ENCODE results near the gene ACSM2A. TPM values are rescaled to one million over a fixed set of nuclear protein-coding genes. Genes with fewer than 3 reads are reported as not detected.
"Not testable (repeated sequence)": the region's sequence is repeated elsewhere in the genome, so short reads cannot be mapped to it uniquely, and the experiment has no call there.

The ACSM2A gene
- total RNA-seq, 4 donors from 2014 or later: not detected

GRCh38 chr16:20507280-20507679, 56.0 kb downstream of the ACSM2A start:
- whole genome bisulfite sequencing, 2 donors: 54 to 93% methylated on average over 2 of the region's 2 CpGs
- intact Hi-C loops (cut with DNase I; ENCODE audit: low total_unique reads): no loop called here

GRCh38 chr16:20510323-20510722, 59.0 kb downstream of the ACSM2A start:
- TF ChIP-seq, protein P1, sequence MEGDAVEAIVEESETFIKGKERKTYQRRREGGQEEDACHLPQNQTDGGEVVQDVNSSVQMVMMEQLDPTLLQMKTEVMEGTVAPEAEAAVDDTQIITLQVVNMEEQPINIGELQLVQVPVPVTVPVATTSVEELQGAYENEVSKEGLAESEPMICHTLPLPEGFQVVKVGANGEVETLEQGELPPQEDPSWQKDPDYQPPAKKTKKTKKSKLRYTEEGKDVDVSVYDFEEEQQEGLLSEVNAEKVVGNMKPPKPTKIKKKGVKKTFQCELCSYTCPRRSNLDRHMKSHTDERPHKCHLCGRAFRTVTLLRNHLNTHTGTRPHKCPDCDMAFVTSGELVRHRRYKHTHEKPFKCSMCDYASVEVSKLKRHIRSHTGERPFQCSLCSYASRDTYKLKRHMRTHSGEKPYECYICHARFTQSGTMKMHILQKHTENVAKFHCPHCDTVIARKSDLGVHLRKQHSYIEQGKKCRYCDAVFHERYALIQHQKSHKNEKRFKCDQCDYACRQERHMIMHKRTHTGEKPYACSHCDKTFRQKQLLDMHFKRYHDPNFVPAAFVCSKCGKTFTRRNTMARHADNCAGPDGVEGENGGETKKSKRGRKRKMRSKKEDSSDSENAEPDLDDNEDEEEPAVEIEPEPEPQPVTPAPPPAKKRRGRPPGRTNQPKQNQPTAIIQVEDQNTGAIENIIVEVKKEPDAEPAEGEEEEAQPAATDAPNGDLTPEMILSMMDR (IDR thresholded peaks at IDR 0.05): no peak
- TF ChIP-seq POLR2A (IDR thresholded peaks at IDR 0.05): no peak

More at GRCh38 chr16:20507280-20507679, 56.0 kb downstream of the ACSM2A start:
- H3K4me3 ChIP-seq (ENCODE audit: low read depth, poor library complexity, severe bottlenecking): no peak overlapping the region
- DNase-seq (ENCODE audit: low spot score in 2 of 2): no peak
- TF ChIP-seq, protein P1 (IDR thresholded peaks at IDR 0.05): no peak
- no peak for TF ChIP-seq POLR2A (IDR thresholded peaks at IDR 0.05)

GRCh38 chr16:20515688-20516090, 64.4 kb downstream of the ACSM2A start:
- TF ChIP-seq, protein P1 (IDR thresholded peaks at IDR 0.05): no peak
- TF ChIP-seq POLR2A (IDR thresholded peaks at IDR 0.05): no peak
- no peak overlapping the region for H3K4me3 ChIP-seq (ENCODE audit: low read depth, poor library complexity, severe bottlenecking)
- intact Hi-C loops (cut with DNase I; ENCODE audit: low total_unique reads): no loop called here
- DNase-seq (ENCODE audit: low spot score in 2 of 2): no peak

More at GRCh38 chr16:20510323-20510722, 59.0 kb downstream of the ACSM2A start:
- no peak for DNase-seq (ENCODE audit: low spot score in 2 of 2)
- intact Hi-C loops (cut with DNase I; ENCODE audit: low total_unique reads): no loop called here
- no peak overlapping the region for H3K4me3 ChIP-seq (ENCODE audit: low read depth, poor library complexity, severe bottlenecking)
- WGBS, 2 donors: 61 to 64% methylated on average over 1 of the region's 1 CpG

- intact Hi-C loops (cut with DNase I; ENCODE audit: low total_unique reads): no loop called here
- no peak overlapping the region for H3K4me3 ChIP-seq (ENCODE audit: low read depth, poor library complexity, severe bottlenecking)
- 61 to 70% methylated on average over 3 of the region's 3 CpGs for WGBS, 2 donors
- no peak for DNase-seq (ENCODE audit: low spot score in 2 of 2)
- TF ChIP-seq, protein P1 (IDR thresholded peaks at IDR 0.05): no peak
- no peak for TF ChIP-seq POLR2A (IDR thresholded peaks at IDR 0.05)
Measured at GRCh38 chr16:20517149-20517548, 65.8 kb downstream of the ACSM2A start.

DNA sequence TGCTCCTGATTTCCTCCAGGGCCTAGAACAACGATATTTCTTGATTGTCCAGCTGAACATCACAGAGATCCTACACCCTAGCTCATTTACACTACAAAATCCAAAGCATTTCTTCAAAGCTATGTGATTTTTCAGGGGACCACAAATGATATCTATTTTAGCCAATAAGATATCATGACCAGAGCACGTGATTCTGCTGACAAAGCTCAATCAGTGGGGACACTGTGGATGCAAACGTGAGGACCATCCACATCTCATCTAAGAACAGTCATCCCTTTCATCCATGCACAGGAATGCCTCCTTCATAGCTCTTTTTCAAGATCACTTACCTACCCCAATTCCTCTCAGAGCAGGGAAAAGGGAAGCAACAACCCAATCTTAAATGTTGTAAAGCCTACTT, 67.9 kb downstream of the ACSM2A start:
- TF ChIP-seq, protein P1 (IDR thresholded peaks at IDR 0.05): no peak
- DNase-seq (ENCODE audit: low spot score in 2 of 2): no peak
- 61 to 64% methylated on average over 3 of the region's 3 CpGs for WGBS, 2 donors
- H3K4me3 ChIP-seq (ENCODE audit: low read depth, poor library complexity, severe bottlenecking): no peak overlapping the region
- intact Hi-C loops (cut with DNase I; ENCODE audit: low total_unique reads): no loop called here

GRCh38 chr16:20520103-20520502, 68.8 kb downstream of the ACSM2A start:
- TF ChIP-seq, protein P1 (IDR thresholded peaks at IDR 0.05): no peak
- H3K4me3 ChIP-seq (ENCODE audit: low read depth, poor library complexity, severe bottlenecking): no peak overlapping the region
- intact Hi-C loops (cut with DNase I; ENCODE audit: low total_unique reads): no loop called here
- WGBS, 2 donors: 79 to 88% methylated on average over 1 of the region's 1 CpG
- DNase-seq (ENCODE audit: low spot score in 2 of 2): no peak

GRCh38 chr16:20531795-20532194, 80.5 kb downstream of the ACSM2A start:
- intact Hi-C loops (cut with DNase I; ENCODE audit: low total_unique reads); DNase-seq (ENCODE audit: low spot score in 2 of 2); H3K4me3 ChIP-seq (ENCODE audit: low read depth, poor library complexity, severe bottlenecking): not testable (repeated sequence)
- no CpG with 5 or more reads among the region's 13 CpGs for WGBS, 2 donors

DNA sequence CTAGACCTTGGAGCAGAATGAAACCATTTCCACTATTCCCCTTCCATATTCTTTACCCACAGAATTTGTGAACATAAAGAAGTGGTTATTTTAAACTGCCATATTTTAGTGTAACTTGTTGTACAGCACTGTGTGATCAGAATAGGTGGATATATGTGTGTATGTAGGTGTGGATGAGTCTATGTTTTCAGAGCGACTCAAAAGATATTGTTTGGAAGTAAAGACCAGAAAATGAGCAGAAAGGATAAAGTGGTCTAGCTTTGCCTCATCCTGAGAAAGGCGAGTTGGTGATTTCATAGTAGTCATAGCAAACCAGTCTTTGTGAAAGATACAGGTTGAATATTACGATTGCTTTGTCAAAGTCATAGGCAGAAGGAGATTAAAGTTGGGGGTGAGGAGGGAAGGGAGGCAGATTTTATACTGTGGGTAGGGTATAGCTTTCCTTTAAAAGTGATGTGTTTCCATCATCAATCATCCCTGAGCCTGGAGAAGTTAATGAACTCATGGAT, 81.0 kb downstream of the ACSM2A start:
- intact Hi-C loops (cut with DNase I; ENCODE audit: low total_unique reads); DNase-seq (ENCODE audit: low spot score in 2 of 2); H3K4me3 ChIP-seq (ENCODE audit: low read depth, poor library complexity, severe bottlenecking): not testable (repeated sequence)
- WGBS, 2 donors: no CpG with 5 or more reads among the region's 3 CpGs

DNA sequence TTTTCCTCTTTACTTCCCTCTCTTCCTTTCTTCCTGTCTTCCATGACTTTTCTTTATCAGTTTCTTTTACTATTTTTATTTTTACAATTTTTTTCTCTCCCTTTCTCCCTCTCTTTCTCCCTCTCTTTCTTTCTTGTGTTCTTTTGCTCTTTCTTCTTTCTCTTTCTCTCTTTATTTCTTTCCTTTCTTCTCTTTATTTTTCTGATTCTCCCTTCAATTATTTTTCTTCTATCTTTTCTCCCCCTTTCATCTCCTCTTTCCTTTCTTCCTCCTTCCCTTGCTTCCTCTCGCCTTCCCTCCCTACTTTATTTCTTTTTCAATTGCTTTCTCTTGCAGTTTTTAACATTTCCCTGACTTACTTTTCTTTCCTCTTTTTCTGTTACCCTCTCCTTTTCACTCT, 85.3 kb downstream of the ACSM2A start:
- WGBS, 2 donors: 32 to 80% methylated on average over 1 of the region's 1 CpG
- DNase-seq (ENCODE audit: low spot score in 2 of 2); intact Hi-C loops (cut with DNase I; ENCODE audit: low total_unique reads); H3K4me3 ChIP-seq (ENCODE audit: low read depth, poor library complexity, severe bottlenecking): not testable (repeated sequence)
